Upper lobe of left lung (tissue), 4 donors: Measurements from ENCODE around the gene SIRPA.

Source experiments
- CTCF ChIP-seq, 6 experiments: fragments of 450-650 bp in 4 of 6; fragments of 200-600 bp in 2 of 6; sonication (generic) in 2 of 6; IDR thresholded peaks; one replicate each; pipeline ENCODE4 v1.5.1; 2016 to 2019; ENCODE audit warnings: antibody characterized with exemption in 6 of 6
- POLR2A ChIP-seq, 4 donors: fragments of 450-650 bp; IDR thresholded peaks; one replicate each; pipeline ENCODE4 v1.5.1; 2016 to 2017; ENCODE audit warnings: antibody characterized with exemption in 4 of 4, mild to moderate bottlenecking in 2 of 4
- POLR2AphosphoS5 ChIP-seq, 2 donors: sonication (generic); formaldehyde crosslinking; IDR thresholded peaks; one replicate each; pipeline ENCODE4 v1.5.1; 2017; ENCODE audit warnings: antibody characterized with exemption in 2 of 2

GRCh38 chr20:1854246-1854645 is 41.0 kb upstream of the SIRPA start:
- TF ChIP-seq POLR2A (IDR thresholded peaks at IDR 0.05), result no peak
- TF ChIP-seq POLR2AphosphoS5 (IDR thresholded peaks at IDR 0.05), result no peak
- TF ChIP-seq CTCF (IDR thresholded peaks at IDR 0.05), result no peak
